Hematopoietic multipotent progenitor cell treated with erythropoietin and hydrocortisone succinate and interleukin-3 and kit ligand, for 17 days (in vitro differentiated cells): ENCODE measurements around the gene AP1M1.

ENCODE experiments used
- DNase-seq: peaks from one replicate; pipeline ENCODE4 v3.0.0-alpha.2; 2015; ENCODE audit warnings: low spot score

Gene AP1M1

GRCh38 chr19:16232568-16232967 lies 34.9 kb downstream of the AP1M1 start:
- DNase-seq: no peak

DNA sequence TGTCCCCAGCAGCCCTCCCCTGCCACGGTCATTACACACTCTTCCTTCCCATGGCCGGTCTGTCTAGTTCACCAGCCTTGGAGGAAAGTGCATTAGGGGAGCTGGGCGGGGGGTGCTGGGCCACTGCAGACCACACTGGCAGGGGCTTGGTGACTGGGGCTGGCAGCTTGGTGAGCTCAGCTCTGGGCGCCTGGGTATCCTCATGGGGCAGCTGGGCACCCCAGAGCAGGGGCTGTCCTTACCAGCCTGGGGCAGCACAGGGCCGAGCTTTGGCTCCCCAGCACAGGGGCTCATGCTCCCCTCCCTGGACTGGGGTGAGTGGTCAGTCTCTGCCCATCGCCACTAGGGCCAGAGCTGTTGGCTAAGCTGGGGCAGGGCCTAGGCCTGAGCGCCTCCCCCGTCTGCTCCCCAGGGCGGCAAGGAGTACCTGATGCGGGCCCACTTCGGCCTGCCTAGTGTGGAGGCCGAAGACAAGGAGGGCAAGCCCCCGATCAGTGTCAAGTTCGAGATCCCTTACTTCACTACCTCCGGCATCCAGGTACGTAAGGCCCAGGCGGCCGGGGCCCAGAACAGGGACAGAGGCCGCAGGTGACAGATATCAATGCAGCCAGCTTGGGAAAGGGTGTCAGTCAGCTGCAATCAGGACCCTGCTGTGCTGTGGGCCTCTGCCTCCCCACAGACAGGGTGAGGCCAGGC lies 35.5 kb downstream of the AP1M1 start:
- no peak for DNase-seq

DNA sequence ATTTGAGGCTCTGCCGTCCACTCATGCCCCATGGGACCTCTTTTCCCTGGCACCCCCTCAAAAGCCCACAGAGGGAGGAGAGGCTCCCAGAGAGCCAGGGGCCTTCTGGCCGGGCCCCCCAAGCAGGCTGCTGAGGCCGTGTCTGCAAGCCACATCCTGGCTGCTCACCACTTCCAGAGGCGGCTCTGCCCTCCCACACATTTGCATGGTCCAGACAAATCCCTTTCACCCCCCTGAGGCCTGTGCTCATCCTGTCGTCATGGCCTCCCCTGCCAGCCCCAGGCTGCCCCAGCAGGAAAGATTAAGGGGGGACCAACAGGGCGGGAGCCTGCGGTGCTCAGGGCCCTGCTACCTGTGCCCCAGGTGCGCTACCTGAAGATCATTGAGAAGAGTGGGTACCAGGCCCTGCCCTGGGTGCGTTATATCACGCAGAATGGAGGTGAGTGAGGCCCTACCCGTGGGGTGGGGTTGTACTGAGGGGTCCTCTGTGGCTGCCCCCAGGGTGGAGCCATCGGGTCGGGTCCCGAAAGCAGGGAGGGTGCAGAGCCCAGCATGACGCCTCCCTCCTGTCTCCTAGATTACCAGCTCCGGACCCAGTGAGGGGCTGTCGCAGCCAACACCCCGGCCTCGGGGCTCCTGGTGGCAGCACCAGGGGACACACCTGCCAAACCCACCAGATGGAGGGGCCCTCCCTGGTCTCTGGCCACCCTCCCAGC lies 36.3 kb downstream of the AP1M1 start:
- DNase-seq: no peak

DNA sequence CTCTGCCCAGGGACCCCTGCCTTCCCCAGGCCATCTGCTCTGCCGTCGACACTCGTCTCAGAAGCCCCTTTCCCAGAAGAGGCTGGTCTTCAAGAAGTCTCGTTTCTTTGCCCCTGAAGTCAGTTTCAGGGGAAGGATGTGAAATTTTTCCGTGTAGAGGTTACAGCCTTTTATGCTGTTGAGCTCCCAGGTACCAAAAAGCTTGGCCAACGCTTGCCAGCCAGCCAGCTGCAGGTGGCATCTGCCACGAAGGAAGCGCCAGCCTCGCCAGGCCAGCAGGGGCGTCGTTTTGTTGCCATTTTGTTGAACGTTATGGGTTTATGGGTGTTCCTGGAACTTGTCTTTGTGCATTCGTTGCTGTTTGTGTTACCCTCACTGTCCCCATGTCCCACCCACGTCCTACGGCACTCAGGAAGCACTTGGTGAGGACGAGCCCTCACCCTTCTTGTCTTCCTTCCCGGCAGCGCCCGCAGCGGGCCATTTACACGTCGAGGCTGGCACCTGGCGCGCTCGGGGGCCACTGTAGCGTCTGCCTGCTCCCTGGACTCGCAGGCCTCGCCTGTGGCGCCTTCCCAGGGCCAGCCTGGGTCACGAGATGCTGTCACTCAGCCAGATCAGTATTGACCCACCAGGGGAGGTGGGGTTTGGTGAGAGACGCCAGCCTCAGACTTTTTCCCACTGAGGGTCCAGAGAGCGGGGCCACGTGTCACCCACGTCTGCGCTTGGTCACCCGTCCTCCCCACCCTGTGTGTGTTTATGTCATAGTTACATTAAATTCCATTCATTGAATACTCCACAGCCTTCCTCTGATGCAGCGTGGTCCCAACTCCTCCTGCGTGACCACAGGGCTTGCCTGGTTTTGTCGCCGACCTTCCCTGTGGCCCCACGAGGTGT lies 37.1 kb downstream of the AP1M1 start:
- DNase-seq: no peak

DNA sequence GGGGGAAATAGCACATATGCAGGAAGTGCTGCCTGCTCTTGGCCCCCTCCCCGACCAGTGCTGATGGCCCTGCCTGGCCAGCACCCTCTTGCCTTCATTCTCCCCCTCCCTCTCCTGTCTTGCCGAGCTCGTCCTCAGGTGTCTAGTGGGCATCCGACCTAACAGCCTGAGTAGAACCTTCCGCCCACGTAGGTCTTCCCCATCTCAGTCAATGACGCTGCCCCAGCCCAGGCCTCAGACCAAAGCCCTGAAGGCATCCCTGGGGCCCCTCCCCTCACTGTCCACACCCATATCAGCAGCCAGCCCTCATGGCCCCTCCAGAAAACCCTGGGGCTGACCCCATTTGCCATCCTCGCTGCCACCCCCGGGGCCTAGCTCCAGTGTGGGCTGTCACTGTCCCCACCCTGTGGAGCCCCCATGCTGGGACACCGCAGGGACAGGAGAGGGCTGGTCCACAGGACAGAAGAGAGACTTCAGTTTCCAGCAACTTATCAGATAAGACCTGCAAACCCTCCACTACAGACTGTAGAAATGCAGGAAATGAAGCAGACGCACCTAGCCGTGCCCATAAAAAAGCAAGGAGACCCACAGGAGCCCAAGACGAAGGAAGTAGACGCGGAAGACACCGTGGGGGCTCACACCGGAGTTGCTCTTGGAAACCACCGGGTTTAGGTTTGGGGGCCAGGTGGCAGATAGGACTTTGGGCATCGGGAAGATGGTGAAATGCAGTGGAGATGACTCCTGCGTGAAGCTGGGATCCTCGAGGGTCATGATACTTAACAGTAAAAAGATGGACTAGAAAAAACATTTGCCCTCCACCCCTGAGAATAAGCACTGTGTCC lies 38.3 kb downstream of the AP1M1 start:
- DNase-seq: no peak

DNA sequence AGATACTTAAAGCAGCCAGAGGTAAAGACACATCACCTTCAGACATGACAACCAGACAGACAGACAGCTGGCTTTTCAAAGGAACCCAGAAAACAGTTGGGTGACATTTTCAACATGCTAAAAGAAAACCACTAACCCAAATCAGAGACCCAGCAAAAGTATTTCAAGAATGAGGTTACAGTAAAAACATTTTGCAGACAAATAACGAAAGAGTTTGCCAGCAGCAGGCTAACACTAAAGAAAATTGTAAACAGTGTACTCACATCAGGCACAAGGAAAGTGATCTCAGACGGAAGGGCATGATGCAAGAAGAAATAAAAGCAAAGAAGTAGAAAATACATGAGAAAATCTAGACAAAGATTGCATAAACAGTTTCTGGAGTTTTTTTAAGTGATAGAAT lies 46.4 kb downstream of the AP1M1 start:
- no peak for DNase-seq

DNA sequence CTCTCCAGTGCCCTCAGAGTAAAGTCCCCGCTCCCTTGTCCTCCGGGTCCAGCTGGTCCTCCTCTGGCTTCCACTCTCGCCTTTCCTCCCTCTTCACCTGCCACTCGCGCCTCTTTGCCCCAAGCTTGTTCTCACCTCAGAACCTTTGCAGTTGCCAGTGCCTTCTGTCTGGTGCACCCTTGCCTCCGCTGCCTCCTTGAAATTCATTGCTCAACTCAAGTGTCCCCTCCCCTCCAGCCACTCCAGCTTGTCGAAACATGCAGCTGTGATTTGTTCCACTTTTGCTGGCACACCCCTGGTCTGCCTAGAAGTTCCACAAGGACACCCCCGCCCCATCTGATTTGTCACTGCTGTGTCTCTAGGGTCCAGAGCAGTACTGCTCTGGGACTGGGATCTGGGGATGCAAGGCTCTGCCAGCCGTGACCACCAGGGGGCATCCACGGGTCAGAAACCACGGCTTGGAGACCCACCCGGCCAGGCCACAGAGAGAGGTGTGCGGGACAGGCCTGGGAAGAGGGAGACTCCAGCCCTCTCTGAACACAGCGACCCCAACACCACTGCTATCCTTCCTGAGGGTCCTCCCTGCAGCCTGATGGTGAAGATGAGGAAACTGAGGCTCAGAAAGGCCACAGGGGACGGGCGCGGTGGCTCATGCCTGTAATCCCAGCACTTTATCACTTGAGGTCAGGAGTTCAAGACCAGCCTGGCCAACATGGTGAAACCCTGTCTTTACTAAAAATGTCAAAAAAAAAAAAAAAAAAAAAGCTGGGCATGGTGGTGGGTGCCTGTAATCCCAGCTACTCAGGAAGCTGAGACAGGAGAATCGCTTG lies 49.9 kb downstream of the AP1M1 start:
- DNase-seq: peak; percentile 64

DNA sequence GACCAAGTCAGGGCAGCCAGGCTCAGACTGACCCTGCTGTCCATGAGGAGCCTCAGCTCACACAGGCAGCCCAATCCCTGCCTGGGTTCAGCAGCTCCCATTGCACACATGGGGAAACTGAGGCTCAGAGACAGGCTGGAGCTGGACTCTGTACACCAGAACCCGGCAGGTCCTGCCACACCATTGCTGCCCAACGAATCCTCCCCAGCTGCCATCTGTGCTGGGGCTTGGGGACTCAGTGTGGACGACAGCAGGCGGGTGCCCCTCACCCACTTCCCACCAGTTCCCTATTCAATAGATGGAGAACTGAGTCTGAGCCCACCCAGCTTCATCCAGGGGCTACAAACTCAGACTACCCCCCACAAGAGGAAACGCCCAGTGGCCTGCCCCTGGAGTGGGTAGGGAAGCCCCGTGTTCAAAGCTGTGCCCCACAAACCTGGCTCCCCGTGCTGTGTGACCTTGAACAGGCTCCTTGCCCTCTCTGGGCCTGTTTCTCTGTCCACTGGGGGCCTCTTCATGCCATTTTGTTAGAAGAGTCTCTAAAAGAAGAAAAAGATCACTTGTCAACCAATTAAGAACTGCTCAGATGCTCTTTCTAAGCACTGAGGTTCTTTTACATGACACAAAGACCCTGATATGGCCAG lies 50.8 kb downstream of the AP1M1 start:
- DNase-seq: no peak

DNA sequence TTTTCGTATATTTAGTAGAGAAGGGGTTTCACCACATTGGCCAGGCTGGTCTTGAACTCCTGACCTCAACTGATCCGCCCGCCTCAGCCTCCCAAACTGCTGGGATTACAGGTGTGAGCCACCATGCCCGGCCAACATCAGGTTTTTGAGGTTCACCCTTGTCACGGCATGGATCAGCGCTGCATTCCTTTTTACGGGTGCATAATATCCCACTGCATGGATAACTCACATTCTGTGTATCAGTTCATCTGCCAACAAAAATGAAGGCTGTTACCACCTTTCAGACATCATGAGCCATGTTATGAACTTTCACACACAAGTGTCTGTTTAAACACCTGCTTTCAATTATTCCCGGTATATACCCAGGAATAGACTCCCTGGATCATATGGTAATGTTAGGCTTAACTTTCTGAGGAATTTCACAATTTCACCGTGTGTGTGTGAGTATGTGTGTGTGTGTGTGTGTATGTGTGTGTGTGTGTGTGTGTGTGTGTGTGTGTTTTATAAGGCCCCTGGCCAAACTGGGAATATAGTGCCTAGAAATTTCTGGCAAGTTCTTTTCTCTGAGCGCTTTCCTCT lies 52.2 kb downstream of the AP1M1 start:
- no peak for DNase-seq

DNA sequence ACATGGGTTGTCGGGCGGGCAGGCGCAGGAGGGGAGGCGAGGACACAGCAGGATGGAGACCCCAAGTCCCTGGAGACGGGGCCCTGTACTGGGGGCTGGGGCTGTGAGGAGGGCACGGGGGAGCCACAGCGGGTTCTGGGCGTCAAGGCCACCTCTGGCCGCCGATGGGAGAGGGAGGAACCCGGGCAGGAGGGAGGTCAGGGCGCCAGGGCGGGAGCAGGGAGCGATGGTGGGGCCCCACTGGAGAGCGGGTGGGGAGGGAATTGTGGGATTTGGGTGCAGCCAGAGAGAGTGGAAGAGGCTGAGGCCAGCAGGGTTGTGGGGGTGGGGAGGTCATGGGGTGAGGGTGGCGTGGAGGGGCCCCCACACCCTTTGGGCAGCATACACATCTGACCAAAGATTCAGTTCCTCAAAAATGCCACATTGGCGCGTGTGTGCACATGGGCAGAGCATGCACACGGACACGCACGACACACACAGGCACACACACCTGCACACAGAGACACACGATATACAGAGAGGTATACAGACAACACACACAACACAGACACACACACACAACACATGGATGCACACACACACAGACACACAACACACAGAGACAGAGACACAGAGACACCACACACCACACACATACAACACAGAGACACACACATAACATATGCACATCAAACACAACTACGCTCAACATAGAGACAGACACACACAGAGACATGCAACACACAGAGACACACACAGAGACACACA lies 54.9 kb downstream of the AP1M1 start:
- no peak for DNase-seq

DNA sequence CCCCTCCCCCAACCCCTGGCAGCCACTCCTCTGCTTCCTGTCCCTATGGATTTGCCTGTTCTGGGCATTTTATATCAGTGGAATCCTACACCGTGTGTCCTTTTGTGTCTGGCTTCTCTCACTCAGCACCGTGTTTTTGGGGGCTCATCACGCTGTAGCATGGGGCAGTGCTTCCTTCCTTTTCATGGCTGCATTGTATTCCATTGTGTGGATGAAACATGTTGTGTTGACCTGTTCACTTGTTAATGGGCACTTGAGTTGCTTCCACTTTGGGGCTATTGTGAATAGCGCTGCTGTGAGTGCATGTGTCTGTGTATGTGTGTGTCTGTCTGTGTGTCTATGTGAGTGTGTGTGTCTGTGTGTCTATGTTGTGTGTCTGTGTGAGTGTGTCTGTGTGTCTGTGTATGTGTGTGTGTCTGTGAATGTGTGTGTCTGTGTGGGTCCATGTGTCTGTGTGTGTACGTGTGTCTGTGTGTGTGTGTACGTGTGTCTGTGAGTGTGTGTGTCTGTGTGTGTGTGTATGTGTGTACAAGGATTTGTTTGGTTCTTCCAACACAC lies 57.2 kb downstream of the AP1M1 start:
- no peak for DNase-seq

DNA sequence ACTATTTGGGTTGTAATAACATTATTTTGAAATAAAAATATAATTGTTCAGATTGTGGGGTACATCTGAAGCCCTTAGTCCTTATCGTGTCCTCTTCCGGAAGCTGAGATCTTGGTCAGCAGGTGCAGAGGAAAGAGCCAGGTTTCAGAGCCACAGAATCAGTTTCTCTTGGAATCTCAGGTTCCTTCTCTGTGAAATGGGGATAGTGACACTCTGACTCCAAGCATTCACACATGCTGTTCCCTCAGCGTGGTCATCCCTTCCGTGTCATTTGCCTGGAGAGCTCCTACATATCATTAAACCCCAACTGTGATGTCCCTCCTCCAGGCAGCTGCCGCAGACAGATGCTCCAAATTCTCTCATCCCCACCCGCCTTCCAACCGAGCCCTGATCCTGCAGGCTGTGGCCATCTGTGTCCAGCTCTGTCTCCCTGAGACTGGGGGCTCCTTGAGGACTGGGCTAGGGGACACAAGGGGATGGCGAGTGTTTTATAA lies 59.8 kb downstream of the AP1M1 start:
- DNase-seq: no peak

DNA sequence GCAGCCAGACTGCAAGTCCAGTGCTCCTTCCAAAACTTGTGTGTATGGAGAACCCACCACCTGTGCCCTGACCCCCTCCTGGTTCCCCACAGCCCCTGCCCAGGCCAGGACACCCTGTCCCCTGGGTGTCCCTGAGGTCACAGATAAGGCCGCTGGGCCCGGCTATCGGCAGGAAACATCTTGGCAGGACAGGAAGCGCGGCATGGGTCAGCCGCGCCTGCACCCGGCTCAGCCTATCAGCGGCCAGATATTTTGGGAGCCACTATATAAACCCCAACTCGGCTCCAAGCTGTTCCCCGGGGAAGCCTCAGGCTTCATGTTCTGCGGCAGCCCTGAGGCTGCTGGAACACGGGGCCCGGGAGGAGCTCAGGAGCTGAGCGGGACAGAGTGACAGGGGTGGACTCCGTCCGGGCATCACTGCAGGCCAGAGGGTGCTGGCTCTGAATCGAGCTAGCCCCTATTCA lies 60.8 kb downstream of the AP1M1 start:
- no peak for DNase-seq

GRCh38 chr19:16259385-16260159 lies 61.9 kb downstream of the AP1M1 start:
- DNase-seq: no peak

- no peak for DNase-seq
Measured at GRCh38 chr19:16260160-16260811, 62.6 kb downstream of the AP1M1 start.

- DNase-seq: no peak
Measured at GRCh38 chr19:16260812-16261161, 63.1 kb downstream of the AP1M1 start.

GRCh38 chr19:16261584-16262368 lies 64.1 kb downstream of the AP1M1 start:
- no peak for DNase-seq
